HepG2 (cell line): Measurements from ENCODE around the gene PLD3. TPM values are rescaled to one million over a fixed set of nuclear protein-coding genes. Genes with fewer than 3 reads are reported as not detected.

ENCODE experiments used
- ATAC-seq: fragments of 200-7000 bp; cut with Tn5 transposase; 3 replicates; pipeline ENCODE4 v1.9.1; 2020; ENCODE audit warnings: mild to moderate bottlenecking, moderate library complexity
- BruUV-seq: library from RNA; stranded (reverse); fragments of 400-500 nt; replicated peaks from 2 replicates; lab custom pipeline; 2021; lab: Mats Ljungman, UMichigan
- CTCF ChIA-PET: fragments of 300-600 bp; formaldehyde crosslinking; extraction: SDS; loops from one replicate; lab custom pipeline; 2021; ENCODE audit warnings: low total read pairs, inconsistent platforms, low intra/inter-chr PET ratio; lab: Yijun Ruan, JAX
- POLR2A ChIA-PET: fragments of 350-600 bp; sonication (Branson Sonifier 250); formaldehyde crosslinking; loops from one replicate; lab custom pipeline; 2020; ENCODE audit warnings: antibody characterized with exemption, inconsistent platforms; lab: Yijun Ruan, JAX
- DNase-seq: peaks from one replicate; pipeline ENCODE4 v3.0.0-alpha.2; 2015; ENCODE audit warnings: low spot score
- FAIRE-seq: peaks from 3 replicates; lab custom pipeline; 2011; peaks lifted over from hg19 to GRCh38; lab: Jason Lieb, UNC
- H2AFZ ChIP-seq: one replicate; pipeline ENCODE4 v1.6.1; 2011; ENCODE audit warnings: low read length, inconsistent platforms
- H3K27ac ChIP-seq: fragments of 300-600 bp; 3 replicates; pipeline ENCODE4 v1.8.0; 2011; ENCODE audit warnings: mixed run types, mild to moderate bottlenecking, mixed read lengths, low read length, inconsistent platforms; ENCODE audit not compliant: insufficient read depth; ENCODE audit errors: extremely low read length
- H3K27me3 ChIP-seq, 2 experiments: fragments of 200-600 bp in 1 of 2; 2 replicates in 1 of 2; 3 replicates in 1 of 2; pipeline versions ENCODE4 v1.6.0 to v1.8.0; 2011; ENCODE audit warnings: low read length in 2 of 2, mild to moderate bottlenecking in 2 of 2, moderate library complexity in 2 of 2, inconsistent platforms in 1 of 2; ENCODE audit not compliant: insufficient read depth in 2 of 2, control insufficient read depth in 1 of 2
- H3K36me3 ChIP-seq, 2 experiments: fragments of 200-600 bp in 1 of 2; replicated peaks in 1 of 2; 2 replicates in 1 of 2; 3 replicates in 1 of 2; pipeline versions ENCODE4 v1.5.1 to v1.8.0; 2011; ENCODE audit warnings: low read length in 2 of 2, inconsistent platforms in 1 of 2; ENCODE audit not compliant: insufficient read depth in 2 of 2, control insufficient read depth in 1 of 2
- H3K4me1 ChIP-seq: 2 replicates; pipeline ENCODE4 v1.5.1; 2012; ENCODE audit warnings: low read length, inconsistent platforms; ENCODE audit not compliant: insufficient read depth
- H3K4me2 ChIP-seq: 2 replicates; pipeline ENCODE4 v1.6.0; 2011; ENCODE audit warnings: low read depth, low read length, inconsistent platforms
- H3K4me3 ChIP-seq, 3 experiments: fragments of 200-600 bp in 1 of 3; sonication (generic), shearing (Covaris generic) in 1 of 3; replicated peaks in 1 of 3; 2 replicates each; pipeline ENCODE4 v1.5.1; 2011 to 2016; ENCODE audit warnings: low read length in 3 of 3, inconsistent platforms in 2 of 3, low read depth in 2 of 3, mild to moderate bottlenecking in 2 of 3, control low read depth in 1 of 3, mixed read lengths in 1 of 3; ENCODE audit not compliant: insufficient read depth in 1 of 3
- H3K79me2 ChIP-seq: one replicate; pipeline ENCODE4 v1.6.1; 2011; ENCODE audit warnings: low read length, inconsistent platforms; ENCODE audit not compliant: insufficient read depth
- H3K9ac ChIP-seq: 2 replicates; pipeline ENCODE4 v1.6.0; 2011; ENCODE audit warnings: mild to moderate bottlenecking, low read depth, low read length, inconsistent platforms; ENCODE audit not compliant: insufficient read depth
- H3K9me3 ChIP-seq: 2 replicates; pipeline ENCODE4 v1.5.1; 2012; ENCODE audit warnings: mild to moderate bottlenecking, low read length
- H4K20me1 ChIP-seq: 2 replicates; pipeline ENCODE4 v1.6.0; 2011; ENCODE audit warnings: inconsistent platforms, mild to moderate bottlenecking, low read length, moderate library complexity; ENCODE audit not compliant: insufficient read depth
- CBX5 ChIP-seq: sonication (generic); formaldehyde crosslinking; IDR thresholded peaks from 2 replicates; pipeline ENCODE4 v1.4.0; 2020; ENCODE audit warnings: missing genetic modification reagents, borderline replicate concordance
- CEBPZ ChIP-seq: IDR thresholded peaks from 2 replicates; pipeline ENCODE4 v1.6.1; 2012; ENCODE audit warnings: low read length, improper control_type of control experiment
- CENPBD1 ChIP-seq: sonication (generic); formaldehyde crosslinking; IDR thresholded peaks from 2 replicates; pipeline ENCODE4 v1.8.0; 2022; ENCODE audit warnings: missing genetic modification reagents, low read depth, mild to moderate bottlenecking, borderline replicate concordance
- GABPA ChIP-seq, 2 experiments: IDR thresholded peaks; 2 replicates each; pipeline ENCODE4 v1.6.1; 2011 to 2016; ENCODE audit warnings: low read depth in 2 of 2, low read length in 1 of 2, missing biosample characterization in 1 of 2, missing genetic modification characterization in 1 of 2
- TCF12 ChIP-seq, 2 experiments: fragments of 450-650 bp in 1 of 2; sonication (generic) in 1 of 2; formaldehyde crosslinking in 1 of 2; IDR thresholded peaks; 2 replicates each; pipeline versions ENCODE4 v1.6.1 to v1.8.0; 2017 to 2022; ENCODE audit warnings: antibody characterized with exemption in 1 of 2, mild to moderate bottlenecking in 1 of 2, missing genetic modification reagents in 1 of 2, moderate library complexity in 1 of 2
- THAP11 ChIP-seq: IDR thresholded peaks from 2 replicates; pipeline ENCODE4 v1.6.1; 2016; ENCODE audit warnings: missing biosample characterization, missing genetic modification reagents
- ZNF121 ChIP-seq: sonication (generic); formaldehyde crosslinking; IDR thresholded peaks from 2 replicates; pipeline ENCODE4 v1.5.0; 2020; ENCODE audit warnings: mild to moderate bottlenecking, missing genetic modification reagents
- ZNF558 ChIP-seq: sonication (generic); formaldehyde crosslinking; IDR thresholded peaks from 2 replicates; pipeline ENCODE4 v1.9.0; 2022; ENCODE audit warnings: mild to moderate bottlenecking, missing genetic modification reagents, borderline replicate concordance
- WGBS: methylation state at CpG from one replicate; pipeline ENCODE4 v1.1.6; 2017; ENCODE audit warnings: low lambda C conversion rate; 5-methylcytosine and 5-hydroxymethylcytosine counted together
- in situ Hi-C: cut with HindIII; loops from 2 replicates; pipeline ENCODE4 v1.10.0; 2017; ENCODE audit warnings: low pct_unique_long_range_greater_than_20kb; ENCODE audit not compliant: extremely low pct_ligation_motif_present
- intact Hi-C: fragments of 100-400 bp; cut with micrococcal nuclease; formaldehyde crosslinking; loops from one replicate; pipeline ENCODE4 v1.10.0; 2022; ENCODE audit not compliant: unreplicated experiment
- polyA plus RNA-seq, 8 experiments: library from polyadenylated mRNA; depleted of rRNA in 3 of 8; stranded (reverse) in 7 of 8; unstranded in 1 of 8; fragments of >200 nt; fragmentation: Illumina TruSeq in 4 of 8; extraction: Trizol in 4 of 8; gene quantifications; 2 replicates each; pipeline versions ENCODE4 v1.2.1 to v1.2.3, GENCODE V29; 2011 to 2016; ENCODE audit warnings: low read depth in 4 of 8, missing spikeins in 1 of 8, mixed read lengths in 1 of 8; ENCODE audit not compliant: insufficient read depth in 1 of 8
- total RNA-seq, 5 experiments: library from RNA; depleted of rRNA; stranded (reverse); fragments of >200 nt; fragmentation: Illumina TruSeq; extraction: Trizol; gene quantifications; 2 replicates each; pipeline ENCODE4 v1.2.3, GENCODE V29; 2016; ENCODE audit warnings: low read depth in 1 of 5
- TF ChIP-seq, protein P1 (sequence below): sonication (generic); formaldehyde crosslinking; IDR thresholded peaks from 2 replicates; pipeline ENCODE4 v1.4.0; 2020; ENCODE audit warnings: missing genetic modification reagents, low read depth, mild to moderate bottlenecking, borderline replicate concordance

Gene PLD3
- total and polyA plus RNA-seq, 2 of the 13 experiments (the other 11 are each of a cell fraction or from before 2014, with no cell fraction given), result 45.7 to 164 TPM

DNA sequence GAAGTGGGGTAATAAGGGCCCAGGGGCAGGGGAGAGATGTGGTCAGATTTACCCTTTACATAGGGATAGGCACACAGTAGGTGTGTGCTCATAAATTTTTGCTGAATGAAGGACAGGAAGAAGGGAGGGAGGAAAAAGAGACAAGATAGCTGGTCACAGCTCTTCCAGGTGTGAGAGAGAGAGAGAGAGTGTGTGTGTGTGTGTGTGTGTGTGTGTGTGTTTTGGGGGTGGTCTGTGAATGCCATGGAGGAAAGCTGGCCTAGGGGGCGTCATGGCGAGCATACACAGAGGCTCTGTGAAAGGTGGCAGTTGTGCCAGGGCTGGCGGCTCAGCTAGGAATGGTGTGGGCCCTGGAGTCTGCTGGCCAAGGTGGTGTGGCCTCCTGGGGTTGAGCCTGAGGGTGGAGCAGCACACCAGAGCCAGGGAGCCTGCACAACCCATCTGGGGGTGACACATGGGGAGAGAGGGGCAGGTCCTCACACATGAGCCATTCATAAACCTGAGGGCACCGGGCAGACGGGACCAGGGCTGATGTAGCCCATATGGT, 70.6 kb downstream of the PLD3 start:
- Histone ChIP-seq H3K79me2 (peaks cover 1% of the 10 kb centered on the region), H3K4me2 (no peak overlapping the region), H3K4me1 (peaks cover 57% of the 10 kb centered on the region), H3K36me3 (peaks cover 0 to 2% of the 10 kb centered on the region in 2 experiments; a peak in 1 of 5 replicates), H3K9ac (no peak overlapping the region), H3K9me3 (no peaks in the 10 kb centered on the region), H2AFZ (no peak overlapping the region), H3K4me3 (no peak overlapping the region), H3K27ac (no peak overlapping the region), H4K20me1 (no peaks in the 10 kb centered on the region), H3K27me3 (no peaks in the 10 kb centered on the region)
- ATAC-seq, result no peak
- no peak for DNase-seq
- WGBS, result 14% methylated on average over 3 of the region's 5 CpGs
- CTCF ChIA-PET, result no interaction called here
- BruUV-seq, result no TSS peak
- intact Hi-C loops, result no loop called here
- POLR2A ChIA-PET, result interaction anchor here (1.3 to 2.6 kb wide), 2 partner anchors 14 to 24 kb away, joined by 3 to 12 read pairs; no protein-coding TSS in a partner anchor
- in situ Hi-C loops, result no loop called here
- no peak for FAIRE-seq
- TF ChIP-seq CENPBD1 (CRISPR knock-in tag), result no peak
- TF ChIP-seq GABPA (IDR thresholded peaks at IDR 0.05; ENCODE audit: low read depth, low read length), result no peak
- TF ChIP-seq GABPA (CRISPR knock-in tag; IDR thresholded peaks at IDR 0.05; ENCODE audit: low read depth), result no peak
- no peak for TF ChIP-seq CBX5 (CRISPR knock-in tag)

GRCh38 chr19:40419780-40420179, 71.3 kb downstream of the PLD3 start:
- intact Hi-C loops, result loop anchor here (2.0 to 10.0 kb wide), 2 partner anchors 25 to 75 kb away; partner anchors contain the start of genes C19orf47, PLD3 and SERTAD3
- no peaks in the 10 kb centered on the region for H3K9me3 ChIP-seq
- no peak for ATAC-seq
- BruUV-seq, result no TSS peak
- H3K4me2 ChIP-seq, result no peak overlapping the region
- in situ Hi-C loops, result no loop called here
- ChIA-PET CTCF (no interaction called here), POLR2A (interaction anchor here (1.0 to 2.2 kb wide), 6 partner anchors 9 to 44 kb away, joined by 3 to 50 read pairs (median 17); partner anchors contain the start of gene SERTAD3)
- 60% methylated on average over 3 of the region's 5 CpGs for WGBS
- H3K9ac ChIP-seq, result no peak overlapping the region
- no peak overlapping the region for H3K27ac ChIP-seq
- H3K36me3 ChIP-seq, result peaks cover 0 to 2% of the 10 kb centered on the region in 2 experiments; a peak in 1 of 5 replicates
- H3K4me3 ChIP-seq, result no peak overlapping the region
- no peaks in the 10 kb centered on the region for H4K20me1 ChIP-seq
- no peak for FAIRE-seq
- DNase-seq, result no peak
- H3K79me2 ChIP-seq, result peaks cover 7% of the 10 kb centered on the region
- no peaks in the 10 kb centered on the region; a peak in 1 of 5 replicates for H3K27me3 ChIP-seq
- H2AFZ ChIP-seq, result no peak overlapping the region
- H3K4me1 ChIP-seq, result peaks cover 57% of the 10 kb centered on the region
- no peak for TF ChIP-seq ZNF558
- no peak for TF ChIP-seq THAP11 (CRISPR knock-in tag)
- TF ChIP-seq, protein P1, sequence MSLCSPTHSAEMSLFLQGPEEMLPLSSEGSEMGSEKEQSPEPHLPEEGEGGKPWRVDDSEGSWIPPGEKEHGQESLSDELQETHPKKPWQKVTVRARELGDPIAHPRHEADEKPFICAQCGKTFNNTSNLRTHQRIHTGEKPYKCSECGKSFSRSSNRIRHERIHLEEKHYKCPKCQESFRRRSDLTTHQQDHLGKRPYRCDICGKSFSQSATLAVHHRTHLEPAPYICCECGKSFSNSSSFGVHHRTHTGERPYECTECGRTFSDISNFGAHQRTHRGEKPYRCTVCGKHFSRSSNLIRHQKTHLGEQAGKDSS (CRISPR knock-in tag), result peak; percentile 97
- TF ChIP-seq TCF12 (IDR thresholded peaks at IDR 0.05), result no peak
- TF ChIP-seq TCF12 (CRISPR knock-in tag; IDR thresholded peaks at IDR 0.05), result 0 out of 2 replicates have a peak, but pooled peaks have one; percentile 29
- TF ChIP-seq ZNF121 (CRISPR knock-in tag), result peak; percentile 86
- TF ChIP-seq CEBPZ, result no peak
